Naive thymus-derived CD4-positive, alpha-beta T cell (primary cell): ENCODE measurements around the gene ASRGL1. TPM values are rescaled to one million over a fixed set of nuclear protein-coding genes. Genes with fewer than 3 reads are reported as not detected.

Source experiments
- ATAC-seq: fragments of 150-1000 bp; cut with Tn5 transposase; 2 replicates; pipeline ENCODE4 v1.10.0; 2021; ENCODE audit warnings: mild to moderate bottlenecking, moderate library complexity
- CTCF ChIA-PET: fragments of 350-600 bp; sonication (Branson Sonifier 250); formaldehyde crosslinking; loops from one replicate; lab custom pipeline; 2021; ENCODE audit warnings: antibody characterized with exemption; lab: Charles Lee
- POLR2A ChIA-PET: fragments of 350-600 bp; sonication (Branson Sonifier 250); formaldehyde crosslinking; loops from one replicate; lab custom pipeline; 2021; ENCODE audit warnings: antibody characterized with exemption, inconsistent platforms; lab: Charles Lee
- DNase-seq, 9 donors: peaks; one replicate each; pipeline versions ENCODE4 v3.0.0 to v3.0.0-alpha.2; 2020 to 2022; ENCODE audit warnings: mixed read lengths in 1 of 9
- H3K27ac ChIP-seq: one replicate; pipeline ENCODE4 v1.7.0; 2013; ENCODE audit warnings: mild to moderate bottlenecking, low read depth, low read length, moderate library complexity
- H3K27me3 ChIP-seq, 2 donors: one replicate each; pipeline ENCODE4 v1.7.0; 2013; ENCODE audit warnings: low read length in 2 of 2, mild to moderate bottlenecking in 2 of 2, moderate library complexity in 2 of 2; ENCODE audit not compliant: control insufficient read depth in 2 of 2, insufficient read depth in 2 of 2
- H3K36me3 ChIP-seq, 3 experiments: 1 replicate in 2 of 3; 2 replicates in 1 of 3; pipeline ENCODE4 v1.7.0; 2013; ENCODE audit warnings: low read length in 3 of 3, mild to moderate bottlenecking in 3 of 3, moderate library complexity in 1 of 3; ENCODE audit not compliant: insufficient read depth in 3 of 3, control insufficient read depth in 2 of 3
- H3K4me1 ChIP-seq, 2 donors: one replicate each; pipeline ENCODE4 v1.7.0; 2013; ENCODE audit warnings: low read length in 2 of 2, mild to moderate bottlenecking in 2 of 2, moderate library complexity in 1 of 2; ENCODE audit not compliant: control insufficient read depth in 2 of 2, insufficient read depth in 2 of 2
- H3K4me3 ChIP-seq: 2 replicates; pipeline ENCODE4 v1.7.0; 2013; ENCODE audit warnings: mild to moderate bottlenecking, low read length
- H3K9me3 ChIP-seq, 3 experiments: 1 replicate in 2 of 3; 2 replicates in 1 of 3; pipeline ENCODE4 v1.7.0; 2013; ENCODE audit warnings: low read length in 3 of 3; ENCODE audit not compliant: control insufficient read depth in 2 of 3
- H3K27ac Mint-ChIP-seq, 9 donors: one replicate each; pipeline ENCODE4 v1.8.0; 2020 to 2022; ENCODE audit warnings: mixed read lengths in 9 of 9, mild to moderate bottlenecking in 8 of 9, moderate library complexity in 5 of 9, inconsistent platforms in 2 of 9
- H3K27me3 Mint-ChIP-seq, 5 donors: one replicate each; pipeline ENCODE4 v1.8.0; 2021 to 2022; ENCODE audit warnings: mixed read lengths in 5 of 5, mild to moderate bottlenecking in 1 of 5
- H3K36me3 Mint-ChIP-seq, 5 donors: one replicate each; pipeline ENCODE4 v1.8.0; 2020 to 2022; ENCODE audit warnings: mixed read lengths in 5 of 5, mild to moderate bottlenecking in 3 of 5, inconsistent platforms in 1 of 5
- H3K4me1 Mint-ChIP-seq, 7 donors: one replicate each; pipeline ENCODE4 v1.8.0; 2020 to 2022; ENCODE audit warnings: mixed read lengths in 7 of 7, mild to moderate bottlenecking in 3 of 7, inconsistent platforms in 1 of 7
- H3K4me3 Mint-ChIP-seq, 10 donors: one replicate each; pipeline ENCODE4 v1.8.0; 2020 to 2022; ENCODE audit warnings: mild to moderate bottlenecking in 10 of 10, mixed read lengths in 10 of 10, moderate library complexity in 6 of 10, inconsistent platforms in 2 of 10
- H3K9me3 Mint-ChIP-seq, 11 donors: one replicate each; pipeline ENCODE4 v1.8.0; 2020 to 2022; ENCODE audit warnings: mixed read lengths in 11 of 11, mild to moderate bottlenecking in 4 of 11, inconsistent platforms in 1 of 11, moderate library complexity in 1 of 11
- intact Hi-C, 2 donors: fragments of 100-400 bp; cut with micrococcal nuclease; formaldehyde crosslinking; loops; one replicate each; pipeline ENCODE4 v1.15.1; 2023
- polyA plus RNA-seq, 2 donors: library from polyadenylated mRNA; unstranded; fragments of 300-500 nt; fragmentation: Illumina TruSeq; gene quantifications; one replicate each; pipeline ENCODE4 v1.2.3, GENCODE V29; 2021
- total RNA-seq, 6 experiments: library from RNA in 5 of 6; stranded (reverse) in 5 of 6; gene quantifications; 1 replicate in 5 of 6; 2 replicates in 1 of 6; pipeline ENCODE4 v1.2.3 and lab custom pipeline; 2021 to 2026

Gene ASRGL1
- total and polyA plus RNA-seq, 7 experiments from 2014 or later = 2.1 to 10.6 (median 4.2) TPM

- ATAC-seq = no peak
- Histone ChIP-seq H3K36me3 (no peaks in the 10 kb centered on the region), H3K4me1 (peaks cover 0 to 21% of the 10 kb centered on the region in 2 donors), H3K27me3 (no peaks in the 10 kb centered on the region), H3K27ac (no peak overlapping the region), H3K4me3 (no peak overlapping the region), H3K9me3 (no peaks in the 10 kb centered on the region)
- intact Hi-C loops = no loop called here
- Mint-ChIP-seq H3K27ac (peak overlapping the region in 8 of 9 donors; percentile 22 to 83 (median 60)), H3K9me3 (no peaks in the 10 kb centered on the region), H3K36me3 (no peaks in the 10 kb centered on the region), H3K4me3 (peak overlapping the region in 8 of 10 donors; percentile 22 to 67 (median 52)), H3K27me3 (no peaks in the 10 kb centered on the region), H3K4me1 (peaks cover 28 to 54% (median 43%) of the 10 kb centered on the region in 7 donors)
- POLR2A ChIA-PET = no interaction called here
- no peak for DNase-seq
- CTCF ChIA-PET = interaction anchor here (1.8 kb wide), 1 partner anchor 9 kb away, joined by 6 read pairs; no protein-coding TSS in a partner anchor
Measured at GRCh38 chr11:62433141-62433903, 96.1 kb downstream of the ASRGL1 start.

GRCh38 chr11:62433904-62434276, 96.6 kb downstream of the ASRGL1 start:
- POLR2A ChIA-PET = no interaction called here

GRCh38 chr11:62435846-62436660, 98.8 kb downstream of the ASRGL1 start:
- peak overlapping the region in 7 of 9 donors; percentile 55 to 91 (median 70) for H3K27ac Mint-ChIP-seq
- no peaks in the 10 kb centered on the region for H3K36me3 ChIP-seq
- ATAC-seq (peak; percentile 73), DNase-seq (peak in 4 of 9 donors; percentile 21 to 40 (median 29))
- no peaks in the 10 kb centered on the region for H3K27me3 ChIP-seq
- H3K4me1 Mint-ChIP-seq = peaks cover 24 to 43% (median 34%) of the 10 kb centered on the region in 7 donors
- ChIA-PET CTCF (interaction anchor here (1.0 kb wide), 2 partner anchors 11 to 13 kb away, joined by 4 read pairs; no protein-coding TSS in a partner anchor), POLR2A (interaction anchor here (1.5 kb wide), 1 partner anchor 8 kb away, joined by 3 read pairs; no protein-coding TSS in a partner anchor)
- H3K4me3 Mint-ChIP-seq = peak overlapping the region in 5 of 10 donors; percentile 0 to 48 (median 19)
- intact Hi-C loops = no loop called here
- no peak overlapping the region for H3K4me3 ChIP-seq
- no peaks in the 10 kb centered on the region for H3K9me3 ChIP-seq
- peaks cover 0 to 15% of the 10 kb centered on the region in 2 donors for H3K4me1 ChIP-seq
- peak overlapping the region; percentile 31 for H3K27ac ChIP-seq
- no peaks in the 10 kb centered on the region for H3K27me3 Mint-ChIP-seq
- H3K36me3 Mint-ChIP-seq = no peaks in the 10 kb centered on the region
- no peaks in the 10 kb centered on the region for H3K9me3 Mint-ChIP-seq

More at GRCh38 chr11:62433904-62434276, 96.6 kb downstream of the ASRGL1 start:
- Histone ChIP-seq H3K27me3 (no peaks in the 10 kb centered on the region), H3K36me3 (no peaks in the 10 kb centered on the region), H3K4me3 (no peak overlapping the region), H3K27ac (no peak overlapping the region), H3K9me3 (no peaks in the 10 kb centered on the region), H3K4me1 (peaks cover 0 to 21% of the 10 kb centered on the region in 2 donors)
- no peaks in the 10 kb centered on the region for H3K9me3 Mint-ChIP-seq
- H3K4me1 Mint-ChIP-seq = peaks cover 28 to 51% (median 43%) of the 10 kb centered on the region in 7 donors
- H3K36me3 Mint-ChIP-seq = no peaks in the 10 kb centered on the region
- H3K27me3 Mint-ChIP-seq = no peaks in the 10 kb centered on the region
- ATAC-seq (no peak), DNase-seq (no peak)
- CTCF ChIA-PET = interaction anchor here (0.5 to 1.8 kb wide), 2 partner anchors 9 to 12 kb away, joined by 3 to 6 read pairs; no protein-coding TSS in a partner anchor
- H3K4me3 Mint-ChIP-seq = peak overlapping the region in 8 of 10 donors; percentile 22 to 67 (median 52)
- intact Hi-C loops = no loop called here
- peak overlapping the region in 7 of 9 donors; percentile 22 to 87 (median 70) for H3K27ac Mint-ChIP-seq

- POLR2A ChIA-PET = interaction anchor here (0.7 kb wide), 1 partner anchor 205 kb away, joined by 3 read pairs; no protein-coding TSS in a partner anchor
Measured at GRCh38 chr11:62437616-62438015, 100.4 kb downstream of the ASRGL1 start.

GRCh38 chr11:62438641-62439040, 101.4 kb downstream of the ASRGL1 start:
- Histone ChIP-seq H3K4me1 (peaks cover 0 to 9% of the 10 kb centered on the region in 2 donors), H3K36me3 (no peaks in the 10 kb centered on the region), H3K9me3 (no peaks in the 10 kb centered on the region), H3K27me3 (no peaks in the 10 kb centered on the region), H3K27ac (no peak overlapping the region), H3K4me3 (no peak overlapping the region)
- POLR2A ChIA-PET = no interaction called here
- H3K36me3 Mint-ChIP-seq = no peaks in the 10 kb centered on the region
- intact Hi-C loops = no loop called here
- H3K4me1 Mint-ChIP-seq = peaks cover 19 to 24% (median 22%) of the 10 kb centered on the region in 7 donors
- no peaks in the 10 kb centered on the region for H3K9me3 Mint-ChIP-seq
- ATAC-seq (no peak), DNase-seq (no peak)
- no peak overlapping the region for H3K27ac Mint-ChIP-seq
- no peaks in the 10 kb centered on the region for H3K27me3 Mint-ChIP-seq
- H3K4me3 Mint-ChIP-seq = no peak overlapping the region
- CTCF ChIA-PET = no interaction called here

More at GRCh38 chr11:62437616-62438015, 100.4 kb downstream of the ASRGL1 start:
- Histone ChIP-seq H3K4me1 (peaks cover 0 to 14% of the 10 kb centered on the region in 2 donors), H3K27me3 (no peaks in the 10 kb centered on the region), H3K9me3 (no peaks in the 10 kb centered on the region), H3K36me3 (no peaks in the 10 kb centered on the region), H3K27ac (no peak overlapping the region), H3K4me3 (no peak overlapping the region)
- DNase-seq = no peak
- H3K27ac Mint-ChIP-seq = peak overlapping the region in 2 of 9 donors; percentile 19 to 63
- no peak overlapping the region for H3K4me3 Mint-ChIP-seq
- no peak for ATAC-seq
- intact Hi-C loops = no loop called here
- no peaks in the 10 kb centered on the region for H3K36me3 Mint-ChIP-seq
- peaks cover 18 to 33% (median 24%) of the 10 kb centered on the region in 7 donors for H3K4me1 Mint-ChIP-seq
- CTCF ChIA-PET = no interaction called here
- H3K27me3 Mint-ChIP-seq = no peaks in the 10 kb centered on the region
- H3K9me3 Mint-ChIP-seq = no peaks in the 10 kb centered on the region

- intact Hi-C loops = no loop called here
- no peaks in the 10 kb centered on the region for H3K36me3 ChIP-seq
- peaks cover 0 to 6% (median 4%) of the 10 kb centered on the region in 5 donors for H3K27me3 Mint-ChIP-seq
- H3K27ac Mint-ChIP-seq = no peak overlapping the region
- DNase-seq (no peak), ATAC-seq (no peak)
- H3K9me3 ChIP-seq = no peaks in the 10 kb centered on the region
- no peak overlapping the region for H3K4me3 Mint-ChIP-seq
- CTCF ChIA-PET = no interaction called here
- H3K4me1 ChIP-seq = peaks cover 0 to 19% of the 10 kb centered on the region in 2 donors
- H3K4me1 Mint-ChIP-seq = peaks cover 11 to 27% (median 19%) of the 10 kb centered on the region in 7 donors
- H3K27ac ChIP-seq = no peak overlapping the region
- H3K27me3 ChIP-seq = no peaks in the 10 kb centered on the region
- no peaks in the 10 kb centered on the region for H3K36me3 Mint-ChIP-seq
- no peak overlapping the region for H3K4me3 ChIP-seq
- H3K9me3 Mint-ChIP-seq = no peaks in the 10 kb centered on the region
- POLR2A ChIA-PET = no interaction called here
Measured at GRCh38 chr11:62439785-62440602, 102.7 kb downstream of the ASRGL1 start.
